D721Med (cell line): ENCODE measurements around the gene MAP3K8.
"Not testable (repeated sequence)": the region's sequence is repeated elsewhere in the genome, so short reads cannot be mapped to it uniquely, and the experiment has no call there.

ENCODE experiments used
- DNase-seq: peaks from one replicate; pipeline ENCODE4 v3.0.0; 2011; ENCODE audit warnings: low spot score; ENCODE audit not compliant: insufficient read length
- FAIRE-seq: peaks from 2 replicates; lab custom pipeline; 2011; peaks lifted over from hg19 to GRCh38; lab: Jason Lieb, UNC
- TF ChIP-seq, protein P1 (sequence below): IDR thresholded peaks from 2 replicates; pipeline ENCODE4 v1.5.1; 2012; ENCODE audit warnings: mild to moderate bottlenecking, control low read depth; ENCODE audit not compliant: insufficient read depth; ENCODE audit errors: missing control alignments

Gene MAP3K8

DNA sequence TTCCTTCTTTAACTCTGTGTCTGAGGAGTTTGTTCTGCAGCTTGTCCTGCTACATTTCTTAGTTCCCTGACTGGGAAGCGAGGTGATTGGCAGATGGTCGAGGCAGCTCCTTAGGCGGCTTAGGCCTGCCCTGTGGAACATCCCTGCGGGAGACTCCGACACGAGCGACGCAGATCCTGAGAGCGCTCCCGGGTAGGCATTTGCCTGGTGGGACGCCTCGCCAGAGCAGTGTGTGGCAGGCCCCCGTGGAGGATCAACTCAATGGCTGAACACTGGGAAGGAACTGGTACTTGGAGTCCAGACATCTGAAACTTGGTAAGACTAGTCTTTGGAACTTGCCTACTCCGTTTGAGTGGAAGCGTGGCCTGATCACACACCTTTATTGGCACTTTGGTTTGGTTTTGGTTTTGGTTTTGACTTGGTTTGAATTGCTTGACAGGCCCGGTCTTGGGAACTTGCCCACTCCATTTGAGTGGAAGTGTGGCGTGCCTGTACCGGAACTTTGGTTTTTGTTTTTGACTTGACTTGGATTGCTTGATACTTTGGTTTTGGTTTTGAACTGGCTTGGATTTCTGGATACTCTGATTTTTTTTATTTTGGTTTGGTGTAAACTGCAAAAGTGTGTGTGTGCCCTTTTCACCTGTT is 42.6 kb downstream of the MAP3K8 start:
- TF ChIP-seq, protein P1, sequence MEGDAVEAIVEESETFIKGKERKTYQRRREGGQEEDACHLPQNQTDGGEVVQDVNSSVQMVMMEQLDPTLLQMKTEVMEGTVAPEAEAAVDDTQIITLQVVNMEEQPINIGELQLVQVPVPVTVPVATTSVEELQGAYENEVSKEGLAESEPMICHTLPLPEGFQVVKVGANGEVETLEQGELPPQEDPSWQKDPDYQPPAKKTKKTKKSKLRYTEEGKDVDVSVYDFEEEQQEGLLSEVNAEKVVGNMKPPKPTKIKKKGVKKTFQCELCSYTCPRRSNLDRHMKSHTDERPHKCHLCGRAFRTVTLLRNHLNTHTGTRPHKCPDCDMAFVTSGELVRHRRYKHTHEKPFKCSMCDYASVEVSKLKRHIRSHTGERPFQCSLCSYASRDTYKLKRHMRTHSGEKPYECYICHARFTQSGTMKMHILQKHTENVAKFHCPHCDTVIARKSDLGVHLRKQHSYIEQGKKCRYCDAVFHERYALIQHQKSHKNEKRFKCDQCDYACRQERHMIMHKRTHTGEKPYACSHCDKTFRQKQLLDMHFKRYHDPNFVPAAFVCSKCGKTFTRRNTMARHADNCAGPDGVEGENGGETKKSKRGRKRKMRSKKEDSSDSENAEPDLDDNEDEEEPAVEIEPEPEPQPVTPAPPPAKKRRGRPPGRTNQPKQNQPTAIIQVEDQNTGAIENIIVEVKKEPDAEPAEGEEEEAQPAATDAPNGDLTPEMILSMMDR: no peak
- FAIRE-seq: no peak
- no peak for DNase-seq

DNA sequence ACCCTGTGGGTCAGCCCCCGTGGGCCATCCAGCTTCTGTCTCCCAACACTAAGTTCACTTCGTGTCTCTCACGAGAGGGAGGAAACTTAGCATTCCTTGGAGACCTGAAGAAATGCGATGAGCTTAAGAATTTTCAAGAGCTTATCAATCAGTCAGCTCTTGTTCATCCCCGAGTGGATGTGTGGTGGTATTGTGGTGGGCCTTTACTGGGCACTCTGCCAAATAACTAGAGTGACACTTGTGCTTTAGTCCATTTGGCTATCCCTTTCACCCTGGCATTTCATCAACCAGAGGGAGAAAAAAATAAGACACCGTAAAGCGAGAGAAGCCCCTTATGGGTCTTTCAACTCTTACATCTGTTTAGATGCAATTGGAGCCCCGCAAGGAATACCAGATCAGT is 45.5 kb downstream of the MAP3K8 start:
- FAIRE-seq: not testable (repeated sequence)

DNA sequence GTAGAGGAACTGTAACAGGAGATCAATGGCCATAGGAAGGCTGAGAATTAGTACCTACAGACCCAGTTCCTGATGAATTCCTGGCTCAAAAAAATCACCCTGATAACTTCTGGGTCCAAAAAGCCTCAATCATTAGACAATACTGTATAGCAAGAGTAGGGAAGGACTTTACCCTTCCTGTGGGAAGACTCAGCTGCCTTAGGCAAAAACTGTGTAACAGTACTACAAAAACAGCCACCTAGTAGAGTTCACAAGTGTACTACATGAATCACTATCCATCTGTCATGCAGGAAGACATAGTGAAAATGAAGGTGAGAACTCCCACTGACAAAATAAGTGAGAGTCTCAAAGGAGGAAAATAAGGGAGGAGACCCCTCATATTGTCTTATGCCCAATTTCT is 47.6 kb downstream of the MAP3K8 start:
- TF ChIP-seq, protein P1: no peak
- FAIRE-seq (no peak), DNase-seq (no peak)

More for the DNA sequence above, 45.5 kb downstream of the MAP3K8 start:
- not testable (repeated sequence) for DNase-seq

DNA sequence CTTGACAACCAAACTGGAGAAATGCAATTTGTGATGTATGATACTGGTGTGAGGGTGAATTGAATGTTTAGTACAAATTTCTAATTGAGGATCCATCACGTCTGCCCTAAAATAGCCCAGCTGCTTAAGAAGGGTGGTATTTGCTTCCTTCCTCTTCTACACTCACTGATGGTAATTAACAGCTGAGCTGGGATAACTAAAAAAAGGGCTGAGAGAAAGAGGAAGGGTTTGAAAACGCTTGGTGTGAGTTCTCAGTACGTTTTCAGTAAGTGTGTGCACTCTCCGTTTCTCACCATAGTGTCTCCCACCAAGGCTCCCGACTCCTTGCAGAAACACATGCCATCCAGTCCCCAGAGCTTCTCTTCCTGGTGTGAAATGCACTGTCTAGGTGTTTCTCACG is 54.3 kb downstream of the MAP3K8 start:
- FAIRE-seq (no peak), DNase-seq (no peak)
- TF ChIP-seq, protein P1: no peak

DNA sequence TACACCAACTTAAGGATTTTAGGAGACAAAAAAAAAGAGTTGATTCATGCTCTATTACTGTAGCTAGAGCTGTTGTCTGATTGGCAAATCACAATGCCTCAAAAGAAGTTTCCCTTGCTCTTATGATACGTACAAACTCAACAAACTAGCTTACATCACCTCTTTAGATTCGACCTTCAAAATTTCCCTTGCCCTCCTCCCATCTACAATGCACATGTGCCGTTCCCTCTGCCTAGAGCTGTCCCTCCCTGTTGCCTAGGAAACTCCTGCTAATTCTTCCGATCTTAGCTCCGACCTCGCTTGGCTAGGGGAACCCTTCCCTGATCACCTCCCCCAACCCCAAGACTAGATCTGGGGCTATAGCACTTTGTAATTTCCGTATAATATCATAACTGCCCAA is 55.4 kb downstream of the MAP3K8 start:
- FAIRE-seq: no peak

DNA sequence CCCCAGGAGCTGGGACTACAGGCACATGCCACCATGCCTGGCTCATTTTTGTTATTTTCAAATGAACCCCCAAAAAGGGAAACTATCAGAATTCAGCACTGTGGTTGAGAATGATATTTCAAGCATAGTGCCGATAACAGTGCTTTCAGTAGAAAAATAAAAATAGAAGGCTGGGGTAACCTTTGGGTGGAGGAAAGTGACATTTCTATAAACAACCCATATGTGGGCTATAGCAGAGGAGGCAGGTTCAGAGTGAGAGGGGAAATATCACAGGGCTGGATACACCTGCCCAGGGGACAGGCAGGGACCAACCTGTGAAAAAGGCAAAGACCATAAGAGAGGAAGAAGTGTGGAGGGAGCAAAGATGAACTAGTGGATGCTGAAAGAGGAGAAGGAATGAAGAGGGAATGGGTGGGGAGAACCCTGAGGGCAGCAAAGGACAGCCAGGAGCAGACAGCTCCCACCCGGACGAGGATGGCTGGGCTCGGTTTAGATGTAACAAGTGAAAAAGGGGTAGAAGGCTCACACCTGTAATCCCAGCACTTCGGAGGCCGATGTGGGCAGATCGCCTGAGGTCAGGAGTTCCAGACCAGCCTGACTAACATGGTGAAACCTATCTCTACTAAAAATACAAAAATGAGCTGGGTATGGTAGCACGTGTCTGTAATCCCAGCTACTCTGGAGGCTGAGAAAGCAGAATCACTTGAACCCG is 56.5 kb downstream of the MAP3K8 start:
- FAIRE-seq (no peak), DNase-seq (no peak)

More for the DNA sequence above, 55.4 kb downstream of the MAP3K8 start:
- DNase-seq: no peak
- TF ChIP-seq, protein P1: no peak

DNA sequence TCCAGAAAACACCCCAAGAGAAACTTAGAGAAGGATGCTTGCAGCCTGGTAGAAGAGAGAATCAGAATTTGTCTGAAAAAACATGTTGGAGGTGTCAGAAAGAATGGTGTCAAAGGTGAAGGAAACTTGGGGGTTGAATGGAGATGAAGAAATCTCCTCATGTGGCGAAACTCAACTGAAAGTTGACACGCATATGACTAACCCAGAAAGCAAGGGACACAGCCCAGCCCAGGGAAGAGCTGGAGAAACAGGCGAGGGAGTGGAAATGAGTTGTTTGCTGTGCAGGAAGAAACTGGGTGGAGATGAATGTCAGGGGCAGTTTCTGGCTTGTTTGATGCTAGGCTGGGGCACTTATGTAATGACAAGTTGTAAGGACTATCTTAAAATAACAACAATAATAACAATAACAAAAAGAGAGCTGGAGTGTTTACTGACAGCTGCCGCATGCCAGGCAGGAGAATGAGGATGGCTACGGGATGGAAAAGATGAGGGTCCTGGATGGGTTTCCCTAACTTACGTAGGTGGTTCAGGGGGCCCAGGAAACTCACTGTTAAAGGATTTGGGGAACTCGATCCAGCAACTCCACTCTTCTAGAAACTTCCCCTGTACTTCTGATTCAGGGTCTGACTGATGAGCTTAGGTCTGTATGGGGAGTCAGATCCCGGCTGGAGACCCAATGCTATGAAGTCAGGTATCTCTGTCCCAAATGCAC is 57.4 kb downstream of the MAP3K8 start:
- DNase-seq (no peak), FAIRE-seq (no peak)
- TF ChIP-seq, protein P1: no peak

More for the DNA sequence above, 56.5 kb downstream of the MAP3K8 start:
- TF ChIP-seq, protein P1: no peak
